Mucosa of gallbladder (tissue), 1 donor: ENCODE data around the gene ARHGAP9. TPM values are rescaled to one million over a fixed set of nuclear protein-coding genes. Genes with fewer than 3 reads are reported as not detected.
"Not testable (repeated sequence)": the region's sequence is repeated elsewhere in the genome, so short reads cannot be mapped to it uniquely, and the experiment has no call there.

Source experiments
- DNase-seq: peaks from one replicate; pipeline ENCODE4 v3.0.0-alpha.2; 2020; ENCODE audit warnings: low spot score
- total RNA-seq: library from RNA; stranded (reverse); gene quantifications from one replicate; pipeline ENCODE4 v1.2.1, GENCODE V29; 2021
- donor health status: DM: no; HTN: no; CAD: no.

The ARHGAP9 gene
- total RNA-seq, 1 donor from 2014 or later, result 20.4 TPM

GRCh38 chr12:57459055-57459749, 20.5 kb downstream of the ARHGAP9 start:
- peak; percentile 94 for DNase-seq

- no peak for DNase-seq
Observed at GRCh38 chr12:57458665-57459054, 21.0 kb downstream of the ARHGAP9 start.

GRCh38 chr12:57456737-57457490, 22.8 kb downstream of the ARHGAP9 start:
- no peak for DNase-seq

GRCh38 chr12:57456145-57456700, 23.4 kb downstream of the ARHGAP9 start:
- DNase-seq, result no peak

- DNase-seq, result no peak
Observed at GRCh38 chr12:57455374-57456144, 24.1 kb downstream of the ARHGAP9 start.

GRCh38 chr12:57454566-57455373, 24.9 kb downstream of the ARHGAP9 start, which contains the start of gene INHBE:
Gene INHBE (plus strand): TSS chr12:57455307. CDS start chr12:57455537, 230 bp downstream.
- peak; percentile 73 for DNase-seq

- no peak for DNase-seq
Observed at GRCh38 chr12:57454213-57454565, 25.5 kb downstream of the ARHGAP9 start.

GRCh38 chr12:57452937-57453509, 26.6 kb downstream of the ARHGAP9 start:
- peak; percentile 76 for DNase-seq

GRCh38 chr12:57452181-57452936, 27.3 kb downstream of the ARHGAP9 start:
- DNase-seq, result no peak

GRCh38 chr12:57451233-57451778, 28.4 kb downstream of the ARHGAP9 start:
- no peak for DNase-seq

- no peak for DNase-seq
Observed at GRCh38 chr12:57450057-57450456, 29.6 kb downstream of the ARHGAP9 start.

GRCh38 chr12:57449375-57449774, 30.3 kb downstream of the ARHGAP9 start:
- no peak for DNase-seq

- no peak for DNase-seq
Observed at GRCh38 chr12:57448669-57449068, 31.0 kb downstream of the ARHGAP9 start.

- no peak for DNase-seq
Observed at GRCh38 chr12:57446292-57446960, 33.2 kb downstream of the ARHGAP9 start.

GRCh38 chr12:57444744-57445143, 34.9 kb downstream of the ARHGAP9 start:
- DNase-seq, result no peak

GRCh38 chr12:57444337-57444736, 35.3 kb downstream of the ARHGAP9 start:
- DNase-seq, result not testable (repeated sequence)

GRCh38 chr12:57441846-57442427, 37.7 kb downstream of the ARHGAP9 start:
- no peak for DNase-seq

GRCh38 chr12:57441393-57441792, 38.3 kb downstream of the ARHGAP9 start:
- not testable (repeated sequence) for DNase-seq

GRCh38 chr12:57439762-57440266, 39.9 kb downstream of the ARHGAP9 start:
- no peak for DNase-seq
